Measurements from ENCODE around the gene TAF1C.

Gene TAF1C

GRCh38 chr16:84186685-84187437 lies at the start of gene TAF1C:
Gene TAF1C, minus strand, starts transcription at chr16:84187057. Its CDS starts 2,069 bp downstream, at chr16:84184988.
- peak; percentile 98 for TF ChIP-seq CTCF (IDR thresholded peaks at IDR 0.05; ENCODE audit: poor library complexity, severe bottlenecking)
- ATAC-seq (ENCODE audit: low read depth) = peak; percentile 90
- Histone ChIP-seq H3K4me3 (ENCODE audit: severe bottlenecking) (peak within 1 kb of the TSS; percentile 74), H3K27ac (ENCODE audit: poor library complexity, severe bottlenecking) (no peak within 1 kb of the TSS), H3K36me3 (ENCODE audit: low read depth) (peaks cover 27% of the 10 kb centered on the region), H3K4me1 (ENCODE audit: insufficient read depth, poor library complexity, severe bottlenecking) (no peaks in the 10 kb centered on the region), H3K27me3 (ENCODE audit: insufficient read depth, poor library complexity, severe bottlenecking) (no peaks in the 10 kb centered on the region), H3K9me3 (ENCODE audit: severe bottlenecking) (no peaks in the 10 kb centered on the region)
- peak; percentile 79 for DNase-seq (ENCODE audit: low spot score)

GRCh38 chr16:84234321-84235241 lies 47.7 kb upstream of the TAF1C start:
- TF ChIP-seq CTCF (IDR thresholded peaks at IDR 0.05; ENCODE audit: poor library complexity, severe bottlenecking) = no peak
- DNase-seq (ENCODE audit: low spot score) (no peak), ATAC-seq (ENCODE audit: low read depth) (no peak)

GRCh38 chr16:84233748-84234147 lies 46.9 kb upstream of the TAF1C start:
- Histone ChIP-seq H3K36me3 (ENCODE audit: low read depth) (no peaks in the 10 kb centered on the region), H3K27ac (ENCODE audit: poor library complexity, severe bottlenecking) (no peak overlapping the region), H3K4me1 (ENCODE audit: insufficient read depth, poor library complexity, severe bottlenecking) (no peaks in the 10 kb centered on the region), H3K9me3 (ENCODE audit: severe bottlenecking) (no peaks in the 10 kb centered on the region), H3K4me3 (ENCODE audit: severe bottlenecking) (no peak overlapping the region), H3K27me3 (ENCODE audit: insufficient read depth, poor library complexity, severe bottlenecking) (peaks cover 1% of the 10 kb centered on the region)
- DNase-seq (ENCODE audit: low spot score) (no peak), ATAC-seq (ENCODE audit: low read depth) (no peak)
- TF ChIP-seq CTCF (IDR thresholded peaks at IDR 0.05; ENCODE audit: poor library complexity, severe bottlenecking) = no peak

More at GRCh38 chr16:84234321-84235241, 47.7 kb upstream of the TAF1C start:
- Histone ChIP-seq H3K27me3 (ENCODE audit: insufficient read depth, poor library complexity, severe bottlenecking) (peaks cover 8% of the 10 kb centered on the region), H3K4me1 (ENCODE audit: insufficient read depth, poor library complexity, severe bottlenecking) (no peaks in the 10 kb centered on the region), H3K36me3 (ENCODE audit: low read depth) (no peaks in the 10 kb centered on the region), H3K9me3 (ENCODE audit: severe bottlenecking) (no peaks in the 10 kb centered on the region), H3K27ac (ENCODE audit: poor library complexity, severe bottlenecking) (no peak overlapping the region), H3K4me3 (ENCODE audit: severe bottlenecking) (no peak overlapping the region)

GRCh38 chr16:84232969-84233368 lies 46.1 kb upstream of the TAF1C start:
- ATAC-seq (ENCODE audit: low read depth) = no peak
- H3K27ac ChIP-seq (ENCODE audit: poor library complexity, severe bottlenecking) = no peak overlapping the region
- H3K4me3 ChIP-seq (ENCODE audit: severe bottlenecking) = no peak overlapping the region
- TF ChIP-seq CTCF (IDR thresholded peaks at IDR 0.05; ENCODE audit: poor library complexity, severe bottlenecking) = no peak
- no peaks in the 10 kb centered on the region for H3K27me3 ChIP-seq (ENCODE audit: insufficient read depth, poor library complexity, severe bottlenecking)
- DNase-seq (ENCODE audit: low spot score) = no peak
- no peaks in the 10 kb centered on the region for H3K36me3 ChIP-seq (ENCODE audit: low read depth)
- H3K9me3 ChIP-seq (ENCODE audit: severe bottlenecking) = no peaks in the 10 kb centered on the region
- H3K4me1 ChIP-seq (ENCODE audit: insufficient read depth, poor library complexity, severe bottlenecking) = no peaks in the 10 kb centered on the region
